ENCODE data around the gene HNRNPM.

HNRNPM gene

GRCh38 chr19:8444677-8445487 lies at the start of gene HNRNPM:
TSS of gene HNRNPM (plus strand) at chr19:8444975. CDS start at chr19:8444999, 24 bp downstream.
- DNase-seq, result peak; percentile 99 to 100
- peaks cover 0 to 43% (median 35%) of the 10 kb centered on the region in 4 donors for H3K4me1 ChIP-seq
- peak within 1 kb of the TSS; percentile 96 to 99 for H3K27ac ChIP-seq
- no peaks in the 10 kb centered on the region for H3K9me3 ChIP-seq
- TF ChIP-seq, protein P1, sequence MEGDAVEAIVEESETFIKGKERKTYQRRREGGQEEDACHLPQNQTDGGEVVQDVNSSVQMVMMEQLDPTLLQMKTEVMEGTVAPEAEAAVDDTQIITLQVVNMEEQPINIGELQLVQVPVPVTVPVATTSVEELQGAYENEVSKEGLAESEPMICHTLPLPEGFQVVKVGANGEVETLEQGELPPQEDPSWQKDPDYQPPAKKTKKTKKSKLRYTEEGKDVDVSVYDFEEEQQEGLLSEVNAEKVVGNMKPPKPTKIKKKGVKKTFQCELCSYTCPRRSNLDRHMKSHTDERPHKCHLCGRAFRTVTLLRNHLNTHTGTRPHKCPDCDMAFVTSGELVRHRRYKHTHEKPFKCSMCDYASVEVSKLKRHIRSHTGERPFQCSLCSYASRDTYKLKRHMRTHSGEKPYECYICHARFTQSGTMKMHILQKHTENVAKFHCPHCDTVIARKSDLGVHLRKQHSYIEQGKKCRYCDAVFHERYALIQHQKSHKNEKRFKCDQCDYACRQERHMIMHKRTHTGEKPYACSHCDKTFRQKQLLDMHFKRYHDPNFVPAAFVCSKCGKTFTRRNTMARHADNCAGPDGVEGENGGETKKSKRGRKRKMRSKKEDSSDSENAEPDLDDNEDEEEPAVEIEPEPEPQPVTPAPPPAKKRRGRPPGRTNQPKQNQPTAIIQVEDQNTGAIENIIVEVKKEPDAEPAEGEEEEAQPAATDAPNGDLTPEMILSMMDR (IDR thresholded peaks at IDR 0.05), result no peak
- H3K36me3 ChIP-seq, result peaks cover 0 to 8% (median 0%) of the 10 kb centered on the region in 3 donors
- intact Hi-C loops (cut with DNase I; ENCODE audit: low total_unique reads), result no loop called here
- peak within 1 kb of the TSS; percentile 74 to 99 for H3K4me3 ChIP-seq
- no peaks in the 10 kb centered on the region for H3K27me3 ChIP-seq

DNA sequence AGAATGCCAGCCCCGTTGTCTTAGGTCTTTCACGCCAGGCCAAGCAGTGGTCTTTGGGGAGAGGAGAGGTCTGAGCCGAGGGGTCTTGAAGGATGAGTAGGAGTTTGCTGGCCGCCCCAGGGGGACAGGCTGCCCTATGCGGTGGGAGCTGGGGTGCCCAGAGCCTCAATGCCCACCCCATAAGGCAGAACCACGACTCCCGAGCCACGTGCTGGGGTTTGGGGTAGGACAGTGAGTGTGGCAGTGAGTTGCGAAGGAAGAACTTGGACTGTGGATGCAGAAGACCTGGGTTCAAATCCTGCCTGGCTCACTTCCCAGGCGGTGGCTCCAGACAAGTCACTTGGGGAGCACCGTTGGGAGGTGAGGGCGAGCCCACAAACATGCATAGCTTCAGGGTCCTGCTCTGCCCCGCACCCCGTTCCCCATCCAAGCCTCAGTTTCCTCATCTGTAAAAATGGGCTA lies 49.1 kb upstream of the HNRNPM start:
- Histone ChIP-seq H3K4me3 (no peak overlapping the region), H3K9me3 (no peaks in the 10 kb centered on the region), H3K27me3 (no peaks in the 10 kb centered on the region), H3K27ac (peak overlapping the region in 1 of 2 donors; percentile 99), H3K4me1 (peaks cover 4 to 77% (median 65%) of the 10 kb centered on the region in 4 donors), H3K36me3 (peaks cover 6 to 18% (median 17%) of the 10 kb centered on the region in 3 donors)
- intact Hi-C loops (cut with DNase I; ENCODE audit: low total_unique reads), result no loop called here
- no peak for DNase-seq
- TF ChIP-seq, protein P1 (IDR thresholded peaks at IDR 0.05), result no peak

- H3K4me1 ChIP-seq, result peaks cover 4 to 72% (median 61%) of the 10 kb centered on the region in 4 donors
- intact Hi-C loops (cut with DNase I; ENCODE audit: low total_unique reads), result no loop called here
- no peak overlapping the region for H3K27ac ChIP-seq
- H3K36me3 ChIP-seq, result peaks cover 6 to 21% (median 19%) of the 10 kb centered on the region in 3 donors
- DNase-seq, result no peak
- no peaks in the 10 kb centered on the region for H3K9me3 ChIP-seq
- H3K27me3 ChIP-seq, result no peaks in the 10 kb centered on the region
- TF ChIP-seq, protein P1 (IDR thresholded peaks at IDR 0.05), result no peak
- no peak overlapping the region for H3K4me3 ChIP-seq
These were observed 48.6 kb upstream of the HNRNPM start for GRCh38 chr19:8396185-8396562.

DNA sequence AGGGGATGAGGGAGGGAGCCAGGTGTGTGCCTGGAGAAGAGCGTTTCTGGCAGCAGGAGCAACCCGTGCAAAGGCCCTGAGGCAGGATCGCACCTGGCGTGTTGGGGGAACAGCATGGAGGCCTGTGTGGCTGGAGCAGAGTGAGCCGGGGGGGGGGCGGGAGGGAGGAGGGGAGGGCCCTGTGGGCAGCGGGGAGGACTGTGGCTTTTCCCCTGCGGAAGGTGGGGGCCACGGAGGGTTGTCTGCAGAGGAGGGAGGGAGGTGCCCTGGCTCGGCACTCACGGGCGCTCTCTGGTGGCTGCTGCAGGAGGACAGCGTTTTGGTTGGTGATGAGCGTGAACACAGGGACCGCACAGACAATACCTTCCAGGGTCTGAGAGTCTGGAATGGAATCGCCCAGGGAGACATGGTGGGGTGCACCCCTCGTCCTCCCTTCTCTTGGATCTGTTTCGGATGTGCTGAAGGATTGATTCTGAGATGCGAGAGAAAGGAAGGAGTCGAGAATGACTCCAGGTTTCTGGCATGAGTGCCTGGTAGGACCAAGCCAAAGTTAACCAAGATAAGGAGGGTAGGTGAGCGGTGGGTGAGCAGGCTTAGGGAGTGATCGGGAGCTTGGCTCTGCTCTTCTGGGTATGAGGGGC lies 48.1 kb upstream of the HNRNPM start:
- peaks cover 4 to 67% (median 56%) of the 10 kb centered on the region in 4 donors for H3K4me1 ChIP-seq
- no peaks in the 10 kb centered on the region for H3K27me3 ChIP-seq
- H3K27ac ChIP-seq, result no peak overlapping the region
- no peak for DNase-seq
- TF ChIP-seq, protein P1 (IDR thresholded peaks at IDR 0.05), result peak; percentile 61 to 63
- H3K4me3 ChIP-seq, result no peak overlapping the region
- H3K9me3 ChIP-seq, result no peaks in the 10 kb centered on the region
- H3K36me3 ChIP-seq, result peaks cover 7 to 26% (median 22%) of the 10 kb centered on the region in 3 donors
- intact Hi-C loops (cut with DNase I; ENCODE audit: low total_unique reads), result loop anchor here (1.0 kb wide), 1 partner anchor 42 kb away; no protein-coding TSS in a partner anchor

GRCh38 chr19:8397271-8397670 lies 47.5 kb upstream of the HNRNPM start:
- TF ChIP-seq, protein P1 (IDR thresholded peaks at IDR 0.05), result no peak
- Histone ChIP-seq H3K9me3 (no peaks in the 10 kb centered on the region), H3K27ac (no peak overlapping the region), H3K4me3 (no peak overlapping the region), H3K36me3 (peaks cover 13 to 32% (median 28%) of the 10 kb centered on the region in 3 donors), H3K27me3 (no peaks in the 10 kb centered on the region), H3K4me1 (peaks cover 4 to 61% (median 50%) of the 10 kb centered on the region in 4 donors)
- intact Hi-C loops (cut with DNase I; ENCODE audit: low total_unique reads), result loop anchor here (1.0 kb wide), 1 partner anchor 43 kb away; no protein-coding TSS in a partner anchor
- DNase-seq, result no peak

Measured in tibial artery (tissue), 4 donors.